Neuronal stem cell (in vitro differentiated cells): ENCODE measurements around the gene IRF6.

Experiments used
- DNase-seq: peaks from one replicate; pipeline ENCODE4 v3.0.0-alpha.2; 2013; ENCODE audit warnings: low spot score
- H2AFZ ChIP-seq: one replicate; pipeline ENCODE4 v1.6.1; 2013; ENCODE audit warnings: mild to moderate bottlenecking, low read length, inconsistent platforms
- H2AK5ac ChIP-seq: 2 replicates; pipeline ENCODE4 v1.6.1; 2013; ENCODE audit warnings: low read depth, mild to moderate bottlenecking, inconsistent platforms, low read length, moderate library complexity, mixed read lengths
- H2BK120ac ChIP-seq: 2 replicates; pipeline ENCODE4 v1.6.1; 2013; ENCODE audit warnings: low read depth, mild to moderate bottlenecking, inconsistent platforms, low read length, moderate library complexity, mixed read lengths
- H2BK12ac ChIP-seq: one replicate; pipeline ENCODE4 v1.6.1; 2013; ENCODE audit warnings: low read length, inconsistent platforms
- H2BK15ac ChIP-seq: 2 replicates; pipeline ENCODE4 v1.6.1; 2013; ENCODE audit warnings: mild to moderate bottlenecking, low read length, inconsistent platforms, mixed read lengths
- H2BK5ac ChIP-seq: one replicate; pipeline ENCODE4 v1.6.1; 2013; ENCODE audit warnings: inconsistent platforms, mild to moderate bottlenecking, low read length, moderate library complexity
- H3K14ac ChIP-seq: one replicate; pipeline ENCODE4 v1.6.1; 2013; ENCODE audit warnings: low read length, inconsistent platforms
- H3K18ac ChIP-seq: 2 replicates; pipeline ENCODE4 v1.6.1; 2013; ENCODE audit warnings: low read length, inconsistent platforms
- H3K23ac ChIP-seq: 2 replicates; pipeline ENCODE4 v1.6.1; 2013; ENCODE audit warnings: low read depth, mild to moderate bottlenecking, mixed read lengths, low read length, inconsistent platforms; ENCODE audit not compliant: poor library complexity
- H3K27ac ChIP-seq: replicated peaks from 3 replicates; pipeline ENCODE4 v1.5.1; 2013; ENCODE audit warnings: low read length, inconsistent platforms
- H3K27me3 ChIP-seq, 3 experiments: 2 replicates each; pipeline ENCODE4 v1.6.1; 2013; ENCODE audit warnings: low read length in 3 of 3, mild to moderate bottlenecking in 2 of 3, inconsistent platforms in 1 of 3, low read depth in 1 of 3, mixed read lengths in 1 of 3, moderate library complexity in 1 of 3; ENCODE audit not compliant: control insufficient read depth in 3 of 3, insufficient read depth in 3 of 3
- H3K36me3 ChIP-seq, 2 donors: replicated peaks in 1 of 2; 2 replicates each; pipeline ENCODE4 v1.6.1; 2013; ENCODE audit warnings: low read length in 2 of 2; ENCODE audit not compliant: control insufficient read depth in 2 of 2, insufficient read depth in 2 of 2
- H3K4ac ChIP-seq: 2 replicates; pipeline ENCODE4 v1.6.1; 2013; ENCODE audit warnings: inconsistent platforms, mild to moderate bottlenecking, low read length, moderate library complexity
- H3K4me1 ChIP-seq, 2 donors: 1 replicate in 1 of 2; 2 replicates in 1 of 2; pipeline ENCODE4 v1.6.1; 2013; ENCODE audit warnings: low read length in 2 of 2, low read depth in 1 of 2; ENCODE audit not compliant: control insufficient read depth in 2 of 2, insufficient read depth in 1 of 2
- H3K4me2 ChIP-seq: one replicate; pipeline ENCODE4 v1.6.1; 2013; ENCODE audit warnings: mild to moderate bottlenecking, low read length, inconsistent platforms; ENCODE audit not compliant: insufficient read depth, poor library complexity, severe bottlenecking
- H3K4me3 ChIP-seq, 2 donors: 2 replicates each; pipeline ENCODE4 v1.5.1; 2013; ENCODE audit warnings: low read length in 2 of 2, mild to moderate bottlenecking in 2 of 2, inconsistent platforms in 1 of 2, moderate library complexity in 1 of 2
- H3K79me1 ChIP-seq: one replicate; pipeline ENCODE4 v1.6.1; 2013; ENCODE audit warnings: low read depth, mild to moderate bottlenecking, inconsistent platforms, low read length, moderate library complexity
- H3K9ac ChIP-seq: one replicate; pipeline ENCODE4 v1.6.1; 2013; ENCODE audit warnings: mild to moderate bottlenecking, low read depth, low read length, inconsistent platforms; ENCODE audit not compliant: poor library complexity
- H3K9me3 ChIP-seq, 2 donors: replicated peaks in 1 of 2; 2 replicates each; pipeline versions ENCODE3 to v1.6.1; 2013; ENCODE audit warnings: low read length in 2 of 2, mild to moderate bottlenecking in 2 of 2, inconsistent platforms in 1 of 2, low read depth in 1 of 2, mixed read lengths in 1 of 2, moderate library complexity in 1 of 2; ENCODE audit not compliant: control insufficient read depth in 2 of 2, insufficient read depth in 1 of 2
- H4K8ac ChIP-seq: one replicate; pipeline ENCODE4 v1.6.1; 2013; ENCODE audit warnings: low read depth, mild to moderate bottlenecking, inconsistent platforms, low read length, moderate library complexity
- H4K91ac ChIP-seq: one replicate; pipeline ENCODE4 v1.6.1; 2013; ENCODE audit warnings: low read length, low read depth, mild to moderate bottlenecking, inconsistent platforms; ENCODE audit not compliant: poor library complexity
- WGBS, 2 donors: extraction: QIAGEN DNeasy Blood & Tissue Kit; methylation state at CpG; one replicate each; pipeline ENCODE4 v1.1.7; 2013; ENCODE audit warnings: missing lambda C conversion rate in 2 of 2, mixed read lengths in 1 of 2; ENCODE audit not compliant: insufficient read length in 2 of 2, insufficient replicate concordance in 1 of 2; ENCODE audit errors: extremely low coverage in 2 of 2; 5-methylcytosine and 5-hydroxymethylcytosine counted together

Gene IRF6

DNA sequence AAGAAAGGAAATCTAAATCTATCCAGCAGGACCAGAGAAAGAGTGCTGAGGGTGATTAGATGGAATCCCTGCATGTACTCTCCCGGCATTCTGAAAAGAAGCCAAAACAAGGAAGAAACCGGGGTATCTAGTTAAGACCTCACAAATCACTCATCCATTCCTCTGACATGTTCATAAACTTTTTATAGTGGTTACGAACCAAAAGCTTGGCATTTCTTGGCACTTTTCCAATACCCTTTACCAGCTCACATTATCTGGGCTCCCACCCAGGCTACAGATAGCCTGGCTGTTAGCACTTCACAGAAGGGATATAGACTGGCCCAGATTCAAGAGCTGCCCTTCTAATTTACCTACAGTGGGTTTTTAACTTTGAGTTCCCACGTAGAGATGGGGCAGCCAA, 19.8 kb downstream of the IRF6 start:
- Histone ChIP-seq H3K36me3 (peaks cover 3 to 7% of the 10 kb centered on the region in 2 donors), H3K9ac (no peak overlapping the region), H3K27ac (no peak overlapping the region), H3K4me3 (no peak overlapping the region), H3K4me1 (peaks cover 4 to 6% of the 10 kb centered on the region in 2 donors), H2BK12ac (no peak overlapping the region), H3K4ac (no peak overlapping the region), H3K79me1 (peaks cover 5% of the 10 kb centered on the region), H4K91ac (no peak overlapping the region), H4K8ac (no peak overlapping the region), H2AFZ (no peak overlapping the region), H2BK120ac (no peak overlapping the region), H3K9me3 (peaks cover 0 to 7% of the 10 kb centered on the region in 2 donors), H2AK5ac (no peak overlapping the region), H2BK5ac (no peak overlapping the region), H2BK15ac (no peak overlapping the region), H3K4me2 (no peak overlapping the region), H3K27me3 (peaks cover 0 to 47% (median 18%) of the 10 kb centered on the region in 3 experiments), H3K23ac (no peak overlapping the region), H3K18ac (no peak overlapping the region), H3K14ac (no peak overlapping the region)
- no CpG with 5 or more reads among the region's 4 CpGs for WGBS, 2 donors
- DNase-seq, result no peak

DNA sequence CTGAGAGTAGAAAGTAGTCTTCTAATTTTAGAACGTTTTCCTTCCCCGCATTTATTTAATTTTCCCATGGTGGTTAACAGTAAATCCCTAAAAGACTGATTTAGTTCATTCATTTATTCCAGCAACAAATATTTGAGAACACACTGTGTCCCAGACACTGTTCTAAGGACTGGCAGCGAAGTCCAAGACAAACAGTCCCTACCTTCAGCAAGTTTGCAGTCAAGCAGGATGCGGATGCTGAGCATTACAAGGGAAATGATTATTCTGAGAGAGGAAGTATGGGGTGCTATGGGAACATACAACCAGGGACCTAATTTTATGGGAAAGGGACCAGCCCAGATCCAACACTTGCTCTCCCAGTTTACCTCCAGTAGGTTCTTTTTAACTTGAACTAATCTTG, 20.4 kb downstream of the IRF6 start:
- Histone ChIP-seq H3K27ac (no peak overlapping the region), H3K27me3 (peaks cover 0 to 44% (median 18%) of the 10 kb centered on the region in 3 experiments), H2BK120ac (no peak overlapping the region), H3K4me1 (peaks cover 4 to 6% of the 10 kb centered on the region in 2 donors), H4K91ac (no peak overlapping the region), H3K79me1 (peaks cover 5% of the 10 kb centered on the region), H2BK12ac (no peak overlapping the region), H2AFZ (peak overlapping the region; percentile 84), H2BK15ac (no peak overlapping the region), H3K23ac (no peak overlapping the region), H4K8ac (no peak overlapping the region), H3K36me3 (peaks cover 3 to 7% of the 10 kb centered on the region in 2 donors), H3K14ac (no peak overlapping the region), H3K4me2 (no peak overlapping the region), H2AK5ac (no peak overlapping the region), H3K18ac (no peak overlapping the region), H3K4me3 (no peak overlapping the region), H3K9me3 (peaks cover 0 to 7% of the 10 kb centered on the region in 2 donors), H2BK5ac (no peak overlapping the region), H3K4ac (no peak overlapping the region), H3K9ac (no peak overlapping the region)
- DNase-seq, result no peak
- no CpG with 5 or more reads among the region's 4 CpGs for WGBS, 2 donors

DNA sequence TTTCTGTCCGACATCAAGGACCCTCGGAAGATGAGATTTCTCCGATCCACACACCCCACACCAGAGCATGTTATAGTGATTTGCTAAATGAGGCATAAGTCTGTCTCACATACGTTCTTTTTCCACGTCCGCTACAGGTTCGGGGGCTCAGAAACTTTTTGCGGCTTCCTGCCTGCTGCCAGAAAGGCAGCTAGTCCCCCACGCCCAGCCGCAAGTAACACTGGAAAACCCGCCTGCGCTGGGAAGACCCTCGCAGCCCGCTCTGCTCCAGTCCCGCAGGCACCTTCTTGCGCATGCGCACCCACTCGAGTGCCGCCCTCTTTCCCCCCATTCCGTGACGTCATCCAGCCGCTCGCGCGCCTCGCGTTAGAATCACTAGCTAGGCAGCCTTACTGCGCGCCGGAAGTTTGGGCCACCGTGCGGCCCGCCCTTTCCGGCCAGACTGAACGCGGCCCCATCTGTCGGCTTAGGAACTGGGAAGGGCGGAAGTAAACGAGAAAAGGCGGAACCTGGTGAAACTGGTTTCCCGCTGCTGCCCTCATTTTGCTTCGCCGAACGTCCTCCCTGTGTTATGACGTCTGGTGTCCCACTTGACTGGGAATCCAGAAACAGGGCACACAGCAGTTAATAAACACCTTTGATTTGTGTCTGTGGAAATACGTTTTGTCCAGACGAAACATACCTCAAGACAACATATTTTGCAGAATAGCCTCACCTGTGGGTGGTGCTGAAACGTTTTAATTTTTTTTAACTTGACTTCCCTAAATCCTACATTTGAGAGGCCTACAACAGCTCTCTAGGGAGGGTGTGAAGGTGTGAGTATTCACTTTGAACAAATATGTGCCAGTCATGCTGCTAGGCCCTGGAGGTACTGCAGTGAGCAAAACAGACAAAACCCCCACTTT, 21.4 kb downstream of the IRF6 start, which contains the start of gene C1orf74:
C1orf74 (minus strand) TSS at position 295 of the 905 bp plus-strand sequence. CDS start 925 bp downstream, outside the sequence.
- H3K36me3 ChIP-seq, result peaks cover 3 to 7% of the 10 kb centered on the region in 2 donors
- peaks cover 0 to 33% (median 18%) of the 10 kb centered on the region in 3 experiments for H3K27me3 ChIP-seq
- no peak within 1 kb of the TSS for H3K4ac ChIP-seq
- H3K4me3 ChIP-seq, result peak within 1 kb of the TSS; percentile 69 to 89
- H3K23ac ChIP-seq, result peak within 1 kb of the TSS; percentile 97
- H2AK5ac ChIP-seq, result peak within 1 kb of the TSS; percentile 9
- H4K91ac ChIP-seq, result peak within 1 kb of the TSS; percentile 39
- peak within 1 kb of the TSS; percentile 44 for H3K9ac ChIP-seq
- H3K18ac ChIP-seq, result peak within 1 kb of the TSS; percentile 65
- no peak within 1 kb of the TSS for H2BK15ac ChIP-seq
- peaks cover 5% of the 10 kb centered on the region for H3K79me1 ChIP-seq
- DNase-seq, result peak; percentile 97
- peaks cover 4 to 6% of the 10 kb centered on the region in 2 donors for H3K4me1 ChIP-seq
- peak within 1 kb of the TSS; percentile 88 for H2AFZ ChIP-seq
- WGBS, 2 donors, result no CpG with 5 or more reads among the region's 48 CpGs
- no peak within 1 kb of the TSS for H3K14ac ChIP-seq
- H3K9me3 ChIP-seq, result peaks cover 0 to 7% of the 10 kb centered on the region in 2 donors
- peak within 1 kb of the TSS; percentile 65 for H3K4me2 ChIP-seq
- no peak within 1 kb of the TSS for H4K8ac ChIP-seq
- no peak within 1 kb of the TSS for H2BK5ac ChIP-seq
- no peak within 1 kb of the TSS for H2BK120ac ChIP-seq
- H3K27ac ChIP-seq, result peak within 1 kb of the TSS; percentile 73
- no peak within 1 kb of the TSS for H2BK12ac ChIP-seq

DNA sequence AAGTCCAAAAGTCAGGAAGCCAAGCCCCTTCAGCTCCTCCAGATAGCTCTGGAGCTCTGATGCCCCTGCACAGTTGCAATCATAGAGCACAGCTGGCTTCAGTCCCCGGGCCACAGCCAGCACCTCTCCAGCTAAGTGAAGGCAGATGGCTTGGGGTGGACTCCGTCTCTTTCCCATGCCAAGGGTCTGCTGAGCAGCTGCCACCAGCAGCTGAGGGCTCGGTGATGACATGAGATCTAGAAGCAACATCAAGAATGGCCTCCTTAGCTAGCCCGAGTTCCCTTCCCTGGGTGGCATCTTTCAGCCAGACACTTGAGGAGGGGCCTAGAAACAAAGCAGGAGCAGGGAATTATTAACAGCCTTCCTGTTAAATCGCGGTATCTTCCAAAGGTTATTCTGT, 22.6 kb downstream of the IRF6 start:
- H3K4me3 ChIP-seq, result peak overlapping the region in 1 of 2 donors; percentile 69
- peaks cover 0 to 22% (median 14%) of the 10 kb centered on the region in 3 experiments for H3K27me3 ChIP-seq
- H3K36me3 ChIP-seq, result peaks cover 3 to 7% of the 10 kb centered on the region in 2 donors
- no peak overlapping the region for H3K4ac ChIP-seq
- H3K9ac ChIP-seq, result no peak overlapping the region
- WGBS, 2 donors, result no CpG with 5 or more reads among the region's 6 CpGs
- H3K18ac ChIP-seq, result no peak overlapping the region
- peaks cover 0 to 7% of the 10 kb centered on the region in 2 donors for H3K9me3 ChIP-seq
- peaks cover 4 to 6% of the 10 kb centered on the region in 2 donors for H3K4me1 ChIP-seq
- H3K79me1 ChIP-seq, result peaks cover 5% of the 10 kb centered on the region
- no peak overlapping the region for H2BK5ac ChIP-seq
- no peak overlapping the region for H2BK15ac ChIP-seq
- H2BK12ac ChIP-seq, result no peak overlapping the region
- H4K91ac ChIP-seq, result no peak overlapping the region
- H3K27ac ChIP-seq, result no peak overlapping the region
- H3K4me2 ChIP-seq, result no peak overlapping the region
- H3K14ac ChIP-seq, result no peak overlapping the region
- DNase-seq, result no peak
- H2AFZ ChIP-seq, result peak overlapping the region; percentile 88
- H2BK120ac ChIP-seq, result no peak overlapping the region
- no peak overlapping the region for H3K23ac ChIP-seq
- H2AK5ac ChIP-seq, result peak overlapping the region; percentile 9
- no peak overlapping the region for H4K8ac ChIP-seq
